ENCODE measurements around the gene SHROOM3. TPM values are rescaled to one million over a fixed set of nuclear protein-coding genes. Genes with fewer than 3 reads are reported as not detected.

SHROOM3 gene
- total RNA-seq, 1 experiment from 2014 or later: 27.6 TPM

GRCh38 chr4:76764251-76764650 lies 329.2 kb downstream of the SHROOM3 start:
- Histone ChIP-seq H2BK20ac (ENCODE audit: low read depth, low read length, poor library complexity, severe bottlenecking) (no peak overlapping the region), H3K9ac (ENCODE audit: extremely low read depth, insufficient read length, low read length) (no peak overlapping the region), H2AK5ac (ENCODE audit: insufficient read length, low read length) (no peak overlapping the region), H2BK5ac (ENCODE audit: insufficient read length, low read length) (no peak overlapping the region), H3K14ac (ENCODE audit: insufficient read depth, low read length) (no peak overlapping the region), H3K56ac (ENCODE audit: insufficient read length, low read depth, low read length) (no peak overlapping the region), H3K4ac (ENCODE audit: low read depth, low read length) (no peak overlapping the region), H3K4me2 (ENCODE audit: insufficient read depth, insufficient read length, low read length) (no peak overlapping the region), H3K23me2 (ENCODE audit: insufficient read length, low read depth, low read length, poor library complexity, severe bottlenecking) (no peaks in the 10 kb centered on the region), H3K23ac (ENCODE audit: insufficient read length, low read depth, low read length) (no peak overlapping the region), H3K27me3 (ENCODE audit: insufficient read depth, low read length) (no peaks in the 10 kb centered on the region), H3K9me3 (ENCODE audit: control insufficient read depth, low read depth, low read length) (no peaks in the 10 kb centered on the region), H3K27ac (ENCODE audit: insufficient read length, low read depth, low read length) (no peak overlapping the region), H4K91ac (ENCODE audit: insufficient read length, low read depth, low read length) (no peak overlapping the region), H4K5ac (ENCODE audit: insufficient read length, low read depth, low read length) (no peak overlapping the region), H3K79me1 (ENCODE audit: insufficient read depth, low read depth, low read length, poor library complexity, severe bottlenecking) (no peaks in the 10 kb centered on the region), H2BK120ac (ENCODE audit: low read depth, low read length, poor library complexity, severe bottlenecking) (no peak overlapping the region), H3K79me2 (ENCODE audit: insufficient read depth, low read length) (no peaks in the 10 kb centered on the region), H3K4me1 (ENCODE audit: insufficient read depth, low read length) (0 out of 2 replicates have a peak, but pooled peaks cover 2% of the 10 kb centered on the region), H3K18ac (ENCODE audit: insufficient read length, low read depth, low read length) (no peak overlapping the region), H4K8ac (replicated peaks; ENCODE audit: insufficient read length, low read depth, low read length) (no peak overlapping the region), H2BK15ac (ENCODE audit: low read depth, low read length) (no peak overlapping the region), H3T11ph (ENCODE audit: low read length) (no peak overlapping the region), H2AFZ (ENCODE audit: low read length) (no peak overlapping the region), H2BK12ac (ENCODE audit: insufficient read length, low read depth, low read length) (no peak overlapping the region), H4K20me1 (ENCODE audit: control insufficient read depth, insufficient read depth, insufficient read length) (no peaks in the 10 kb centered on the region)
- Mint-ChIP-seq H3K9me3 (no peaks in the 10 kb centered on the region), H3K4me3 (no peak overlapping the region), H3K36me3 (ENCODE audit: insufficient read depth in 1 of 3, low read depth in 3 of 3) (peaks cover 24 to 62% (median 61%) of the 10 kb centered on the region in 3 experiments), H3K27ac (peak overlapping the region; percentile 5 to 44 (median 12); a peak in 6 of 7 replicates), H3K4me1 (peaks cover 6 to 7% of the 10 kb centered on the region in 2 experiments), H3K27me3 (ENCODE audit: low read depth) (no peaks in the 10 kb centered on the region)
- TF ChIP-seq, protein P1, sequence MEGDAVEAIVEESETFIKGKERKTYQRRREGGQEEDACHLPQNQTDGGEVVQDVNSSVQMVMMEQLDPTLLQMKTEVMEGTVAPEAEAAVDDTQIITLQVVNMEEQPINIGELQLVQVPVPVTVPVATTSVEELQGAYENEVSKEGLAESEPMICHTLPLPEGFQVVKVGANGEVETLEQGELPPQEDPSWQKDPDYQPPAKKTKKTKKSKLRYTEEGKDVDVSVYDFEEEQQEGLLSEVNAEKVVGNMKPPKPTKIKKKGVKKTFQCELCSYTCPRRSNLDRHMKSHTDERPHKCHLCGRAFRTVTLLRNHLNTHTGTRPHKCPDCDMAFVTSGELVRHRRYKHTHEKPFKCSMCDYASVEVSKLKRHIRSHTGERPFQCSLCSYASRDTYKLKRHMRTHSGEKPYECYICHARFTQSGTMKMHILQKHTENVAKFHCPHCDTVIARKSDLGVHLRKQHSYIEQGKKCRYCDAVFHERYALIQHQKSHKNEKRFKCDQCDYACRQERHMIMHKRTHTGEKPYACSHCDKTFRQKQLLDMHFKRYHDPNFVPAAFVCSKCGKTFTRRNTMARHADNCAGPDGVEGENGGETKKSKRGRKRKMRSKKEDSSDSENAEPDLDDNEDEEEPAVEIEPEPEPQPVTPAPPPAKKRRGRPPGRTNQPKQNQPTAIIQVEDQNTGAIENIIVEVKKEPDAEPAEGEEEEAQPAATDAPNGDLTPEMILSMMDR (conservative IDR thresholded peaks at IDR 0.05): no peak
- WGBS (ENCODE audit: extremely low coverage, insufficient read length, low lambda C conversion rate): no CpG with 5 or more reads among the region's 1 CpG
- DNase-seq: no peak
